Activated CD4-positive, alpha-beta T cell treated with anti-CD3 and anti-CD28 coated beads, Interleukin-2, amount 50 U/mL, for 48 hours (primary cell): ENCODE measurements around the gene SETX.
"Not testable (repeated sequence)": the region's sequence is repeated elsewhere in the genome, so short reads cannot be mapped to it uniquely, and the experiment has no call there.

Experiments used
- DNase-seq, 2 experiments: peaks; one replicate each; pipeline ENCODE4 v3.0.0-alpha.2; 2020

The SETX gene

GRCh38 chr9:132354637-132355355 lies at the start of gene SETX:
Gene SETX, minus strand, starts transcription at chr9:132354986. Its CDS starts 5,558 bp downstream, at chr9:132349428.
- DNase-seq: peak; percentile 97

GRCh38 chr9:132404228-132404881 lies 49.6 kb upstream of the SETX start:
- peak in 1 of 2 experiments; percentile 22 for DNase-seq

DNA sequence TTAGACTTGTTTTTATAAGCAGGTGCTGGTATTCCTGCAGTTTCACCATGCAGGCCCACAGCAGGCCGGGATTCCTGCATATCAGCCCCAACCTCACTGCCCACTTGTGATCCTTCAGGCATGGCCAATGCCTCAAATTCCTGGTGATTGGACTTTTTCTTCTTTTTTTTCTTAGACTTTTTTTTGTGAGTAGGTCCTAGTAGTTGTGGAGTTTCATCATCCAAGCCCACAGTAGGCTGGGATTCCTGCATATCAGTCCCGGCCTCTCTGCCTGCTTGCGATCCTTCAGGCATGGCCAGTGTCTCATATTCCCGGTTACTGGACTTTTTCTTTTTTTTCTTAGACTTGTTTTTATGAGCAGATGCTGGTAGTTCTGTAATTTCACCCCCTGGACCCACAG lies 47.0 kb upstream of the SETX start:
- no peak for DNase-seq

GRCh38 chr9:132395560-132395959 lies 40.8 kb upstream of the SETX start:
- DNase-seq: no peak

DNA sequence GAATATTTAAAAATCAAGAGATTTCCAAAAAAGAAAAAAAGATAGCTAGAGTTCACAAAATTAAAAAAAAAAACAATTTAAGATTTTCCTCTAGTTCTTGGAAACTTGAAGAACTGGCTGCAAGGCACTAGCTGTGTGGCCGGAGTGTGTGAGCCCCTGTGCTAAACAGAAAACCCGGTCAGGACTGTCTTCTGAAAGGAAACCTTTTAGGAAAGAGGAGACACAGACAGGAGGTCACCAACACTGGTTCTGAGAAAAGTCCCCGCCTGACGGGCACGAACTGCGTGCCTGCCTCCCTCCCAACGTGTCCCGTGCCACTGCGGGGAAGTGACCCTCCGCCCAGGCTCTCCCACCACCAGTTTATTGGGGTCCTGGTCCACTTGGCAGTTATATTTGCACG lies 36.7 kb upstream of the SETX start:
- DNase-seq: no peak

DNA sequence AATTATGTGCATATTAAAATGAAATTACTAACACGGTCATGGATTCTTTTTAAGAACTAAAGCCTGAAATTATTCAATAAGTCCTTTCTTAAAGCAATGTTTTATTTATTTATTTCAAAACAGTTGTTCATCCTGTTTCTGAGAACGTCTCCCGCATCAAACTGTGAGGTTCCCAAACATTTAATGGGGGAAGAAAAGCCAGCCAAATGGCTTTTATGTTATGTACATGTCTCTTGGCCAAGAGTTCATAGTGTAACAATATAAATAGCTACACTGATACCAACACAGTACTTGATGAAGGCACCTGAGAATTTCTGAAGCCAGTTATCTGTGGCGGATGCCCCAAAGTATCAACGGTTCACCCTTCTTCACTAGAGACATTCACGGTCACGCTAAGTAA lies 36.2 kb upstream of the SETX start:
- DNase-seq: no peak

GRCh38 chr9:132387133-132387532 lies 32.3 kb upstream of the SETX start:
- no peak for DNase-seq

- no peak for DNase-seq
Observed at GRCh38 chr9:132384376-132384775, 29.6 kb upstream of the SETX start.

DNA sequence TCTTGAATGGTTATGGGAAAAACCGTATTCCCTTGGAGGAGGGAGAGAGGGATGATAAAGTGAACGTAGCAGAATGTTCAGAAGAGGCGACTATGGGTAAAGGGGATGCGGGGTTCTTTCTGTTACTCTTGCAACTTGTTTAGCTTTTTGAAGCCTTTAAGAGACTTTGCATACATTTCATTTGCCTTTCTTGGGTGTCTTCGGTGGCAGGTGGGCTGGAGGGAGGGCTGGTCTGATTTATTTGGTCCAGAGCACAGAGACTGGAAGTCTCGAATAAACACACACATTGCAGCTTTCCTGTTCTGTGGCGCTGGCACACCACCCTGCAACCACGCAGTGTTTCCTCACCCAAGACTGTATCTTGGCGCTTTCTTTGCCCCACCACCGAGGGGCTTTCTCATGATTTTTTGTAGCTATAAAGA lies 28.7 kb upstream of the SETX start:
- DNase-seq: no peak

- no peak for DNase-seq
Observed at GRCh38 chr9:132381966-132382541, 27.3 kb upstream of the SETX start.

- DNase-seq: not testable (repeated sequence)
Observed at GRCh38 chr9:132378416-132378815, 23.6 kb upstream of the SETX start.

- DNase-seq: not testable (repeated sequence)
Observed at GRCh38 chr9:132377769-132378168, 23.0 kb upstream of the SETX start.

- no peak for DNase-seq
Observed at GRCh38 chr9:132372177-132373095, 17.6 kb upstream of the SETX start.

- DNase-seq: no peak
Observed at GRCh38 chr9:132370592-132370991, 15.8 kb upstream of the SETX start.

- DNase-seq: no peak
Observed at GRCh38 chr9:132369421-132369820, 14.6 kb upstream of the SETX start.

DNA sequence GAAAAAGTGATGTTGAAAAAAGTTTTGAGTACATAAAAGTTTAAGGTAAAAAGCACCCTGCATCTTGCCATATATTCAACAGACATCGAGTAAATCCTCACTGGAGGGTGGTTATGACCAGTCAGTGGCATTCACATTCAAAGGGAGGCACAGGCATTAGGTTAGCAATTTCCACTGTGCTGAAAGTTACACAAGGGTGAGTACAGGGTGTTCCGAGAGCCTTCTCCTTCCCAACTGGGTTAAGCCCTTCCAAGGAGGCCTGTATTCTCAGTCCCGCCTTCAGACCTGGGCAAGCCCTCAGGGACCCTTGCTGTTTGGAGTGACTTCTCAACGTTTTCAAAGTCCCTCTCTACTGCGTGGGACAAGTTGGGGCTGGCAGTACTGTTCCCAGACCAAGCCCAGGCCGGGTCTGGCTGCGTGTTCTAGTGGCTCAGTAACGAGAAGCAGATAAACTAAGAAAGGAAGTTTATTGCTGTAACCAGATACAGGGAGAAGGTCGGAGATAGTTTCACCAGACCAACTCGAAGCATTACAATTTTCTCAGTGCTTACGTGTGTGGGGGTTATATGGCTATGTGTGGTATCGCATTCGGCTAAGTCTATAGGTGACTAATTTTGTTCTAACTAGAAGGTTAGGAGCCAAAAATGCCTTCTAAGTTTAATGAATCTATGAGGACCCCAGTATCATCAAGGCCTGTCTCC lies 13.0 kb upstream of the SETX start:
- DNase-seq: no peak

DNA sequence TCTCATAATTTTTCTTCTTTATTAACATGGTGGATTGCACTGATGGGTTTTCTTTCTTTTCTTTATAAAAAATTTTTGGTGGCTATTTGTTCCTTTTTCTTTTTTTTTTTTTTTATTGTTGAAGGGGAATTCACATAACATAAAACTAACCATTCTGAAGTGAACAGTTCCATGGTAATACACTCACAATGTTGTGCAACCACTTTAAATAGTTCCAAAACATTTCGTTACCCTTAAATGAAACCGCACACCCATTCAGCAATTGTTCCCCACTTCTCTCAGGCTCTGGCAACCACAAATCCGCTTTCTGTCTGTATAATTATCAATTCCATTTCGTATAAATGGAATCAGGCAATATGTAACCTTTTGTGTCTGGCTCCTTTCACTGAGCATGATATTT lies 11.7 kb upstream of the SETX start:
- DNase-seq: no peak

DNA sequence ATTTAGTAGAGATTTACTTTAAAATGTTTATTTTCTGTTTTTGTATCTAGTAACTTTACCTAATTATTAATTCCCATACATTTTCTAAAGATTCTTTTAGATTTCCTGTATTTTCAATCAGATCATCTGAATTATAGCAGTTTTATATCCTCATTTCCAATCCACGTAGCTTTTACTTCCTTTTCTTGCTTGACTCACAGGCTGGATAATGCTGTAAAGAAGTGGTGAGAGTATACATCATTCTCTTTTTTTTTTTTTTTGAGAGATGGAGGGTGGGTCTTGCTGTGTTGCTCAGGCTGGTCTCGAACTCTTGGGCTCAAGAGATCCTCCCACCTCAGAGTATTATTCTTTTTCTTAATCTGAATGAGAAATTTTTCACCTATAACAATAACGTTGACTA lies 11.2 kb upstream of the SETX start:
- DNase-seq: no peak

- no peak for DNase-seq
Observed at GRCh38 chr9:132364068-132364467, 9.3 kb upstream of the SETX start.

GRCh38 chr9:132357764-132358163 lies 3.0 kb upstream of the SETX start:
- DNase-seq: no peak

GRCh38 chr9:132356324-132356924 lies 1.6 kb upstream of the SETX start:
- no peak for DNase-seq

DNA sequence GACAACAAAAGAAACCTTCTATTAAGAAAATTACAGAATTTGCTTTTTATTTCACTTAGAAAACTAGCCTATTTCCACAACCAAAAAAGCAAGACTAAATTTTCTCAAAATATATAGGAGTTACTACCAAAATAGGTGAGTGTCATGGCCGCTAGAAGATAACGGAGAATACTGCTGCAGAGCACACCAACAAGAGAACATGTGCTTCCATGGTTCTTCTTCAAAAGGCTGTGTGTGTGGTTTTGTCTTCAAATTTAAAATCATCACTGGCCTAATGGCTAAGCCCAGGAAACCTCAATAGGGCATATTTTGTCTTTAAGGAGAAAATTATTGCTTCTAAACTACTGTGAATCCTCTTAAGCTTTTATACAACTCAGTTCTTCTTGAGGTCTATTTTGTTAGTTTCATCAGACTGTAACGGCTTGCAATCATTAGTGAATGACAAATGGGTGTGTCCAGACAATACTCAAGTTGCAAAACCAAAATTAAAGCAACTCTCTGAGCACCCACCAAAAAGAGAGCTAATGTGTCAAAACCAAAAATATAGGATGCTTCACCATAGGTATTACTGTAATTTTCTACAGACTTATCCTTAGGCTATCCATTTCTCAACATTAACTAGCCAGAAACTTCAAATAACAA lies 3.3 kb downstream of the SETX start:
- DNase-seq: no peak
